H9 (cell line): Measurements from ENCODE around the gene SIL1. TPM values are rescaled to one million over a fixed set of nuclear protein-coding genes. Genes with fewer than 3 reads are reported as not detected.
A peak's percentile ranks its signal among the peaks of the same experiment; 100 is the strongest.

Experiments used
- DNase-seq: peaks from one replicate; pipeline ENCODE4 v3.0.0-alpha.2; 2017
- H2AFZ ChIP-seq: one replicate; pipeline ENCODE4 v1.6.1; 2013; ENCODE audit warnings: mild to moderate bottlenecking, low read length, control low read depth, moderate library complexity
- H2AK5ac ChIP-seq: 2 replicates; pipeline ENCODE4 v1.6.1; 2013; ENCODE audit warnings: low read length, control low read depth, mixed read lengths; ENCODE audit not compliant: insufficient read length
- H2BK120ac ChIP-seq: one replicate; pipeline ENCODE4 v1.6.1; 2013; ENCODE audit warnings: low read depth, mild to moderate bottlenecking, low read length, control low read depth, inconsistent platforms; ENCODE audit not compliant: poor library complexity, severe bottlenecking
- H2BK12ac ChIP-seq: 2 replicates; pipeline ENCODE4 v1.6.1; 2013; ENCODE audit warnings: low read length, control low read depth, mixed read lengths, low read depth; ENCODE audit not compliant: insufficient read length
- H2BK15ac ChIP-seq: 2 replicates; pipeline ENCODE4 v1.6.1; 2013; ENCODE audit warnings: low read depth, low read length, control low read depth
- H2BK20ac ChIP-seq: one replicate; pipeline ENCODE4 v1.6.1; 2013; ENCODE audit warnings: low read depth, mild to moderate bottlenecking, low read length, control low read depth, inconsistent platforms; ENCODE audit not compliant: poor library complexity, severe bottlenecking
- H2BK5ac ChIP-seq: 2 replicates; pipeline ENCODE4 v1.6.1; 2013; ENCODE audit warnings: low read length, control low read depth, mixed read lengths; ENCODE audit not compliant: insufficient read length
- H3K14ac ChIP-seq: 2 replicates; pipeline ENCODE4 v1.6.1; 2013; ENCODE audit warnings: low read length, control low read depth; ENCODE audit not compliant: insufficient read depth
- H3K18ac ChIP-seq: 2 replicates; pipeline ENCODE4 v1.6.1; 2013; ENCODE audit warnings: low read depth, mild to moderate bottlenecking, mixed read lengths, low read length, control low read depth; ENCODE audit not compliant: insufficient read length
- H3K23ac ChIP-seq: 2 replicates; pipeline ENCODE4 v1.6.1; 2013; ENCODE audit warnings: low read length, control low read depth, mixed read lengths, low read depth; ENCODE audit not compliant: insufficient read length
- H3K23me2 ChIP-seq: 2 replicates; pipeline ENCODE4 v1.6.1; 2013; ENCODE audit warnings: low read depth, mild to moderate bottlenecking, mixed read lengths, low read length, control low read depth; ENCODE audit not compliant: insufficient read length, poor library complexity, severe bottlenecking
- H3K27ac ChIP-seq: 2 replicates; pipeline ENCODE4 v1.5.1; 2013; ENCODE audit warnings: low read length, control low read depth, mixed read lengths, low read depth; ENCODE audit not compliant: insufficient read length
- H3K27me3 ChIP-seq: 2 replicates; pipeline ENCODE4 v1.6.1; 2013; ENCODE audit warnings: low read length, control low read depth, inconsistent platforms; ENCODE audit not compliant: insufficient read depth
- H3K4ac ChIP-seq: 2 replicates; pipeline ENCODE4 v1.6.1; 2013; ENCODE audit warnings: low read depth, mild to moderate bottlenecking, control low read depth, inconsistent platforms, low read length, moderate library complexity
- H3K4me1 ChIP-seq: 2 replicates; pipeline ENCODE4 v1.6.1; 2013; ENCODE audit warnings: low read length, control low read depth, inconsistent platforms; ENCODE audit not compliant: insufficient read depth
- H3K4me2 ChIP-seq: 2 replicates; pipeline ENCODE4 v1.6.1; 2013; ENCODE audit warnings: low read length, control low read depth, mixed read lengths; ENCODE audit not compliant: insufficient read length, insufficient read depth
- H3K56ac ChIP-seq: 2 replicates; pipeline ENCODE4 v1.6.1; 2013; ENCODE audit warnings: low read depth, mild to moderate bottlenecking, mixed read lengths, low read length, control low read depth; ENCODE audit not compliant: insufficient read length
- H3K79me1 ChIP-seq: 2 replicates; pipeline ENCODE4 v1.6.1; 2013; ENCODE audit warnings: low read depth, mild to moderate bottlenecking, moderate library complexity, low read length, control low read depth, inconsistent platforms; ENCODE audit not compliant: insufficient read depth, poor library complexity, severe bottlenecking
- H3K79me2 ChIP-seq: 2 replicates; pipeline ENCODE4 v1.6.1; 2013; ENCODE audit warnings: low read length, control low read depth, inconsistent platforms; ENCODE audit not compliant: insufficient read depth
- H3K9ac ChIP-seq: 2 replicates; pipeline ENCODE4 v1.6.1; 2013; ENCODE audit warnings: low read length, control low read depth, mixed read lengths; ENCODE audit not compliant: insufficient read length; ENCODE audit errors: extremely low read depth
- H3K9me3 ChIP-seq: one replicate; pipeline ENCODE4 v1.6.1; 2013; ENCODE audit warnings: low read depth, low read length, inconsistent platforms; ENCODE audit not compliant: control insufficient read depth
- H3T11ph ChIP-seq: one replicate; pipeline ENCODE4 v1.6.1; 2013; ENCODE audit warnings: mild to moderate bottlenecking, low read length, control low read depth, inconsistent platforms
- H4K20me1 ChIP-seq: one replicate; pipeline ENCODE4 v1.6.1; 2013; ENCODE audit not compliant: control insufficient read depth, insufficient read length, insufficient read depth
- H4K5ac ChIP-seq: 2 replicates; pipeline ENCODE4 v1.6.1; 2013; ENCODE audit warnings: low read depth, mild to moderate bottlenecking, mixed read lengths, low read length, control low read depth; ENCODE audit not compliant: insufficient read length
- H4K8ac ChIP-seq: replicated peaks from 2 replicates; pipeline ENCODE4 v1.6.1; 2013; ENCODE audit warnings: low read length, control low read depth, mixed read lengths, low read depth; ENCODE audit not compliant: insufficient read length
- H4K91ac ChIP-seq: 2 replicates; pipeline ENCODE4 v1.6.1; 2013; ENCODE audit warnings: low read depth, mild to moderate bottlenecking, moderate library complexity, mixed read lengths, low read length, control low read depth; ENCODE audit not compliant: insufficient read length
- H3K27ac Mint-ChIP-seq, 3 experiments: 2 replicates in 2 of 3; 3 replicates in 1 of 3; pipeline ENCODE4 v1.8.0; 2020 to 2021; ENCODE audit warnings: mixed read lengths in 3 of 3, mild to moderate bottlenecking in 1 of 3, moderate library complexity in 1 of 3
- H3K27me3 Mint-ChIP-seq: 2 replicates; pipeline ENCODE4 v1.8.0; 2021; ENCODE audit warnings: low read depth, mild to moderate bottlenecking, moderate library complexity, mixed read lengths
- H3K36me3 Mint-ChIP-seq, 3 experiments: 2 replicates in 2 of 3; 3 replicates in 1 of 3; pipeline ENCODE4 v1.8.0; 2020 to 2021; ENCODE audit warnings: low read depth in 3 of 3, mixed read lengths in 3 of 3; ENCODE audit not compliant: insufficient read depth in 1 of 3
- H3K4me1 Mint-ChIP-seq, 2 experiments: 2 replicates each; pipeline ENCODE4 v1.8.0; 2020; ENCODE audit warnings: mixed read lengths in 2 of 2
- H3K4me3 Mint-ChIP-seq, 2 experiments: 2 replicates in 1 of 2; 3 replicates in 1 of 2; pipeline ENCODE4 v1.8.0; 2020 to 2021; ENCODE audit warnings: mild to moderate bottlenecking in 2 of 2, mixed read lengths in 2 of 2, moderate library complexity in 1 of 2
- H3K9me3 Mint-ChIP-seq, 2 experiments: 2 replicates in 1 of 2; 3 replicates in 1 of 2; pipeline ENCODE4 v1.8.0; 2020; ENCODE audit warnings: mild to moderate bottlenecking in 2 of 2, mixed read lengths in 2 of 2, moderate library complexity in 1 of 2
- CTCF ChIP-seq: fragments of 200-600 bp; sonication (generic); conservative IDR thresholded peaks from 3 replicates; pipeline ENCODE4 v1.8.0; 2021; ENCODE audit warnings: antibody characterized with exemption, mild to moderate bottlenecking
- WGBS: extraction: QIAGEN DNeasy Blood & Tissue Kit; methylation state at CpG from one replicate; pipeline ENCODE4 v1.1.7; 2013; ENCODE audit warnings: missing lambda C conversion rate, low lambda C conversion rate, mixed read lengths; ENCODE audit not compliant: insufficient read length; ENCODE audit errors: extremely low coverage; 5-methylcytosine and 5-hydroxymethylcytosine counted together
- total RNA-seq: library from RNA; stranded (reverse); gene quantifications from 2 replicates; pipeline ENCODE4 v1.2.1, GENCODE V29; 2021

SIL1 gene
- total RNA-seq, 1 experiment from 2014 or later: 10.6 TPM

DNA sequence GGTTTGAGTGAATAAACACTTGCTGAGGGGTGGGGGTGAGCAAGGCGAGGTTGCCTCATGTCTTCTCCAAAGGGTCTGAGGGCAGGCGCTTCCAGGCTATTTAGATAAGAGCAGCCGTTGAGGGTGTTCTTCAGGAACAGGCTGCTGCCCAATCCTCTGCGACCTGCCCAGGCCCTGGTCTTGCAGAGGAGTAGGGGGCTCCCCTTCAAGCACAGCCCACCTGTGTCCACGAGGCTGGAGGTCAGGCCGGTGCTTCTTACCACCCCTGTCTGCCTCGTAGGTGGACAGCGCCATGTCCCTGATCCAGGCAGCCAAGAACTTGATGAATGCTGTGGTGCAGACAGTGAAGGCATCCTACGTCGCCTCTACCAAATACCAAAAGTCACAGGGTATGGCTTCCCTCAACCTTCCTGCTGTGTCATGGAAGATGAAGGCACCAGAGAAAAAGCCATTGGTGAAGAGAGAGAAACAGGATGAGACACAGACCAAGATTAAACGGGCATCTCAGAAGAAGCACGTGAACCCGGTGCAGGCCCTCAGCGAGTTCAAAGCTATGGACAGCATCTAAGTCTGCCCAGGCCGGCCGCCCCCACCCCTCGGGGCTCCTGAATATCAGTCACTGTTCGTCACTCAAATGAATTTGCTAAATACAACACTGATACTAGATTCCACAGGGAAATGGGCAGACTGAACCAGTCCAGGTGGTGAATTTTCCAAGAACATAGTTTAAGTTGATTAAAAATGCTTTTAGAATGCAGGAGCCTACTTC lies 264.5 kb downstream of the SIL1 start:
- no peaks in the 10 kb centered on the region for H3K27me3 Mint-ChIP-seq
- Histone ChIP-seq H3K23ac (no peak overlapping the region), H3K4me1 (no peaks in the 10 kb centered on the region; the same call in 1 of the 2 replicates), H3K4ac (no peak overlapping the region), H2AFZ (no peak overlapping the region), H3K79me2 (no peaks in the 10 kb centered on the region), H4K20me1 (no peaks in the 10 kb centered on the region), H4K8ac (no peak overlapping the region), H3K79me1 (no peaks in the 10 kb centered on the region), H2BK5ac (no peak overlapping the region), H3K27me3 (no peaks in the 10 kb centered on the region), H3K9me3 (no peaks in the 10 kb centered on the region), H2AK5ac (no peak overlapping the region), H3K56ac (no peak overlapping the region), H2BK20ac (no peak overlapping the region), H3K14ac (no peak overlapping the region), H3K18ac (no peak overlapping the region), H2BK120ac (no peak overlapping the region), H3K23me2 (no peaks in the 10 kb centered on the region), H2BK15ac (no peak overlapping the region), H3K27ac (no peak overlapping the region), H3K9ac (no peak overlapping the region), H4K5ac (no peak overlapping the region), H3K4me2 (no peak overlapping the region), H4K91ac (no peak overlapping the region), H2BK12ac (no peak overlapping the region), H3T11ph (no peak overlapping the region)
- no CpG with 5 or more reads among the region's 18 CpGs for WGBS
- H3K36me3 Mint-ChIP-seq: peaks cover 46 to 74% (median 62%) of the 10 kb centered on the region in 3 experiments; a peak in 6 of 7 replicates
- TF ChIP-seq CTCF: no peak
- no peak overlapping the region for H3K4me3 Mint-ChIP-seq
- H3K4me1 Mint-ChIP-seq: peaks cover 27 to 37% of the 10 kb centered on the region in 2 experiments
- H3K9me3 Mint-ChIP-seq: no peaks in the 10 kb centered on the region
- 0 out of 7 replicates have a peak overlapping the region, but pooled peaks of 1 of the 3 experiments have one; percentile 74 for H3K27ac Mint-ChIP-seq
- no peak for DNase-seq
